Muscle layer of colon (tissue), 2 donors: ENCODE measurements around the gene FAM89B.
A peak's percentile ranks its signal among the peaks of the same experiment; 100 is the strongest.

ENCODE experiments used
- H3K27ac ChIP-seq: one replicate; pipeline ENCODE4 v1.7.0; 2013; ENCODE audit warnings: low read depth, mild to moderate bottlenecking, low read length, moderate library complexity
- H3K27me3 ChIP-seq, 2 donors: one replicate each; pipeline ENCODE4 v1.7.0; 2013; ENCODE audit warnings: low read length in 2 of 2, mild to moderate bottlenecking in 2 of 2; ENCODE audit not compliant: insufficient read depth in 2 of 2, control insufficient read depth in 1 of 2
- H3K36me3 ChIP-seq: one replicate; pipeline ENCODE4 v1.7.0; 2013; ENCODE audit warnings: mild to moderate bottlenecking, low read length; ENCODE audit not compliant: insufficient read depth
- H3K4me1 ChIP-seq: one replicate; pipeline ENCODE4 v1.7.0; 2013; ENCODE audit warnings: mild to moderate bottlenecking, low read length; ENCODE audit not compliant: insufficient read depth
- H3K4me3 ChIP-seq, 2 donors: one replicate each; pipeline ENCODE4 v1.7.0; 2013; ENCODE audit warnings: low read length in 2 of 2, low read depth in 1 of 2, mild to moderate bottlenecking in 1 of 2, moderate library complexity in 1 of 2
- H3K9ac ChIP-seq: one replicate; pipeline ENCODE4 v1.7.0; 2013; ENCODE audit warnings: low read length
- H3K9me3 ChIP-seq: one replicate; pipeline ENCODE4 v1.7.0; 2013; ENCODE audit warnings: mild to moderate bottlenecking, low read length
- donor health status: abdominal sarcoma.
- donor health status: Adenocarcinoma of cecum.

The FAM89B gene

GRCh38 chr11:65612691-65613090, 40.4 kb downstream of the FAM89B start:
- Histone ChIP-seq H3K4me1 (peaks cover 54% of the 10 kb centered on the region), H3K9me3 (no peaks in the 10 kb centered on the region), H3K36me3 (peaks cover 38% of the 10 kb centered on the region), H3K27me3 (no peaks in the 10 kb centered on the region), H3K4me3 (peak overlapping the region; percentile 26 to 69), H3K9ac (peak overlapping the region; percentile 34), H3K27ac (peak overlapping the region; percentile 96)

- Histone ChIP-seq H3K36me3 (peaks cover 45% of the 10 kb centered on the region), H3K27ac (peak overlapping the region; percentile 96), H3K4me3 (peak overlapping the region; percentile 69 to 97), H3K27me3 (no peaks in the 10 kb centered on the region), H3K9me3 (no peaks in the 10 kb centered on the region), H3K9ac (peak overlapping the region; percentile 47), H3K4me1 (peaks cover 48% of the 10 kb centered on the region)
Observed at GRCh38 chr11:65613091-65613928, 41.0 kb downstream of the FAM89B start.

GRCh38 chr11:65615229-65615949, 43.1 kb downstream of the FAM89B start, which contains the start of gene PCNX3:
Gene PCNX3 (plus strand): TSS chr11:65615776. CDS start chr11:65616312, 536 bp downstream.
- H3K4me3 ChIP-seq, result peak within 1 kb of the TSS; percentile 72 to 97
- peaks cover 32% of the 10 kb centered on the region for H3K4me1 ChIP-seq

GRCh38 chr11:65615950-65616574, 43.7 kb downstream of the FAM89B start:
- Histone ChIP-seq H3K4me1 (peaks cover 27% of the 10 kb centered on the region), H3K9ac (peak overlapping the region; percentile 50), H3K4me3 (peak overlapping the region; percentile 72 to 81), H3K27me3 (no peaks in the 10 kb centered on the region), H3K36me3 (peaks cover 53% of the 10 kb centered on the region), H3K9me3 (no peaks in the 10 kb centered on the region), H3K27ac (peak overlapping the region; percentile 54)

More at GRCh38 chr11:65615229-65615949, 43.1 kb downstream of the FAM89B start, which contains the start of gene PCNX3:
- Histone ChIP-seq H3K27ac (peak within 1 kb of the TSS; percentile 96), H3K36me3 (peaks cover 47% of the 10 kb centered on the region), H3K9ac (peak within 1 kb of the TSS; percentile 50), H3K9me3 (no peaks in the 10 kb centered on the region), H3K27me3 (no peaks in the 10 kb centered on the region)

- no peaks in the 10 kb centered on the region for H3K9me3 ChIP-seq
- H3K27ac ChIP-seq, result peak overlapping the region; percentile 54
- H3K9ac ChIP-seq, result peak overlapping the region; percentile 50
- H3K4me3 ChIP-seq, result peak overlapping the region; percentile 72 to 81
- H3K36me3 ChIP-seq, result peaks cover 58% of the 10 kb centered on the region
- no peaks in the 10 kb centered on the region for H3K27me3 ChIP-seq
- H3K4me1 ChIP-seq, result peaks cover 27% of the 10 kb centered on the region
Observed at GRCh38 chr11:65616575-65617001, 44.2 kb downstream of the FAM89B start.

- no peaks in the 10 kb centered on the region for H3K27me3 ChIP-seq
- H3K9me3 ChIP-seq, result no peaks in the 10 kb centered on the region
- H3K36me3 ChIP-seq, result peaks cover 61% of the 10 kb centered on the region
- H3K4me1 ChIP-seq, result peaks cover 25% of the 10 kb centered on the region
- no peak overlapping the region for H3K27ac ChIP-seq
- H3K4me3 ChIP-seq, result no peak overlapping the region
- peak overlapping the region; percentile 19 for H3K9ac ChIP-seq
Observed at GRCh38 chr11:65617136-65617850, 45.0 kb downstream of the FAM89B start.

GRCh38 chr11:65617990-65618751, 45.8 kb downstream of the FAM89B start:
- Histone ChIP-seq H3K4me1 (peaks cover 16% of the 10 kb centered on the region), H3K9me3 (no peaks in the 10 kb centered on the region), H3K9ac (no peak overlapping the region), H3K27ac (no peak overlapping the region), H3K4me3 (no peak overlapping the region), H3K36me3 (peaks cover 60% of the 10 kb centered on the region), H3K27me3 (no peaks in the 10 kb centered on the region)

- Histone ChIP-seq H3K9ac (no peak overlapping the region), H3K27me3 (no peaks in the 10 kb centered on the region), H3K27ac (no peak overlapping the region), H3K9me3 (no peaks in the 10 kb centered on the region), H3K36me3 (peaks cover 60% of the 10 kb centered on the region), H3K4me1 (peaks cover 14% of the 10 kb centered on the region), H3K4me3 (no peak overlapping the region)
Observed at GRCh38 chr11:65618763-65619162, 46.4 kb downstream of the FAM89B start.

- no peaks in the 10 kb centered on the region for H3K27me3 ChIP-seq
- peaks cover 14% of the 10 kb centered on the region for H3K4me1 ChIP-seq
- H3K27ac ChIP-seq, result no peak overlapping the region
- H3K9me3 ChIP-seq, result no peaks in the 10 kb centered on the region
- H3K4me3 ChIP-seq, result no peak overlapping the region
- H3K36me3 ChIP-seq, result peaks cover 65% of the 10 kb centered on the region
- H3K9ac ChIP-seq, result no peak overlapping the region
Observed at GRCh38 chr11:65619281-65619928, 47.1 kb downstream of the FAM89B start.

GRCh38 chr11:65620666-65621065, 48.3 kb downstream of the FAM89B start:
- Histone ChIP-seq H3K27me3 (no peaks in the 10 kb centered on the region), H3K9ac (no peak overlapping the region), H3K27ac (no peak overlapping the region), H3K4me1 (peaks cover 14% of the 10 kb centered on the region), H3K36me3 (peaks cover 69% of the 10 kb centered on the region), H3K9me3 (no peaks in the 10 kb centered on the region), H3K4me3 (no peak overlapping the region)
